UCSD-AML1 (cell line): ENCODE results near the gene WBP1.
"Not testable (repeated sequence)": the region's sequence is repeated elsewhere in the genome, so short reads cannot be mapped to it uniquely, and the experiment has no call there.

Experiments used
- DNase-seq: peaks from one replicate; lab custom pipeline; 2025; ENCODE audit not compliant: unreplicated experiment; lab: John Stamatoyannopoulos, UW

Gene WBP1

DNA sequence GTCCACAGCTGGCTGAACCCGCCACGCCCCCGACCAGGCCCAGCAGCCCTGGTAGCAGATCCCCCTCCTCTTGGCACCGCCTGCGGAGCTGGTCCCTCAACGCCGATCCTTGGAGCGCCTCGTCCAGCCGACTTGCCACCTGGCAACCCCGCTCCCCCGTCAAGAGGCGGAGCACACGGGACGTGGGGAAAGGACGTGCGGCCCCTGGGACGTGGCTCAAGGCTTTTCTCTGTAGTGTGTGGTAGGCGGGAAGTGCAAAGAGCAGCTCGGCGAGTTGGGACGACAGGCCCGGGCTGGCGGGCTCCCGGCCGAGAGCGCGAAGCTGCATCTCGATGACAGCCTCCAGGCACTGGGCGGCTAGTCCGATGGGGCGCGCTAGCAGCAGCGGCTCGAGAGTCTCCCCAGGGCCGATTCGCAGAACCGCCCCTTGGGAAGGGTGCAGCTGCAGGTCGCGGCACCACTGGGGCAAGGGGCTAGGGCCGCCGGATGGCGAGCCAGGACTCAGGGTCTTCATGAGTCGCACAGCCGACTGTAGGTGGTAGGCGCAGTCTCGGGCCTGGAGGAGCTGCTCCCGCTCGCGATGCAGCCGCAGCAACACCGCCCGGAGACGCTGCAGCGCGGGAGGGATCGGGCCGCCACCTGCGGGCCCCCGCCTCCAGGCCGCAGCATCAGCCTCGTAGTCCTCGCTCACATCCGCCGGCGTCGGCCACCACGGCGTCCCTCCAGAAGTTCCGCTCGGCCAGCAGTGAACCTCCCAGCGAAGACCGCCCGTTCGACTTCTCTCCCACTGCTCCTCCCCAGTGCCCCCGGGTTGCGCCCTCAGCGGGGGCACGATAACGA, 23.9 kb downstream of the WBP1 start:
- DNase-seq: peak; percentile 86

DNA sequence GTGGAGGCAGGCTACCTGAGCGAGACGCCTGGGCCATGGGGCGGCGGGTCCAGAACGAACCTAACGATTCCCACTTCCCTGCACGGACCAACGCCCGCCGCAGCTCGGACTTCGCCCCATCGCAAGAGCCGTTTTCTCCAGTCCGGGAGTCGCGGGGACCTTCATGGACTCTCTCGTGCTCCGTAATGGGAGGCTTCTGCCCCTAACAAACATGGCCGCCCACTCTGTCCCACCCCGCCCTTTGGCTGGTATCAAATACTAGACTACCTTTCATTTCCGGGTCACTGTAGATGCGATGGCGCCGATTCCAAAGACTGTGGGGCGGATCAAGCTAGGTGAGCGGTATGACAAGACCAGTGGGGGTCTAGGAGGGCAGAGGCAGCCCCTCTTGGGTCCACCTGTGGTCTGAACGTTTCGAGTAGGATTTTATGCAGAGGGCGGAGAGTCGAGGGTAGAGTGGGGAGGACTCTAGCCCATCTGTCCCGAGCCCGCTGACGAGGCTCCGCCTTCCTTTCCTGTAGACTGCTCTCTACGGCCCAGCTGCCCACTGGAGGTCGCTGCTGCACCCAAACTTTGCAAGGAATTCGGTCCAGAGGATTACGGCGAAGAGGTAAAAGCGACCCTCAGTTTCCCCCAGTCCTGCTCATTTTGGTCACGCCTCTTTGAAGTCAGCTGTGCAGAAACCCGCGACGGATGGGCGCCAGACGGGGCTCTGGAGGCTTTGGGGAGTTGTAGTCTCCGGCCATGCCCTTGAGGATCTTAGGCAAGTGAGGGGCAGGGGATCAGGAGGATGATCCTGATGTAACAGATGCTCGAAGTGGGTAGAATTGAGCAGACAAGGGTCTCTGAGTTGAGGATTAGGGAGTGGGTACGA, 24.8 kb downstream of the WBP1 start, which contains the start of the genes CCDC142 and TTC31:
Gene CCDC142, minus strand, starts transcription at position 198 of the 874 bp plus-strand sequence. Its CDS starts 161 bp downstream, at position 37.
Gene TTC31, plus strand, starts transcription at position 281 of the 874 bp plus-strand sequence. Its CDS starts 15 bp downstream, at position 296.
- DNase-seq: peak; percentile 95

DNA sequence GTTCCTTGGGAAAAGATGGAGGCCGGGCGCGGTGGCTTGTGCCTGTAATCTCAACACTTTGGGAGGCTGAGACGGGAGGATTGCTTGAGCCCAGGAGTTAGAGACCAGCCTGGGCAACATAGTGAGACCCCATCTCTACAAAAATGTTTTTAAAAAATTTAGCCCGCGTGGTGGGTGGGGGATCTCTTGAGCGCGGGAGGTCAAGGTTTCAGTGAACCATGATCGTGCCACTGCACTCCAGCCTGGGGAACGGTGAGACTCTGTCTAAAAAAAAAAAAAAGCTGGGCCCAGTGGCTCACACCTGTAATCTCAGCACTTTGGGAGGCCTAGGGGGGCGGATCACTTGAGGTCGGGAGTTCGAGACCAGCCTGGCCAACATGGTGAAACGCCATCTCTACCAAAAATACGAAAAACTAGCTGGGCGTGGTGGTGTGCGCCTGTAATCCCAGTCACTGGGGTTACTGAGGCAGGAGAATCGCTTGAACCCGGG, 25.5 kb downstream of the WBP1 start:
- DNase-seq: not testable (repeated sequence)

DNA sequence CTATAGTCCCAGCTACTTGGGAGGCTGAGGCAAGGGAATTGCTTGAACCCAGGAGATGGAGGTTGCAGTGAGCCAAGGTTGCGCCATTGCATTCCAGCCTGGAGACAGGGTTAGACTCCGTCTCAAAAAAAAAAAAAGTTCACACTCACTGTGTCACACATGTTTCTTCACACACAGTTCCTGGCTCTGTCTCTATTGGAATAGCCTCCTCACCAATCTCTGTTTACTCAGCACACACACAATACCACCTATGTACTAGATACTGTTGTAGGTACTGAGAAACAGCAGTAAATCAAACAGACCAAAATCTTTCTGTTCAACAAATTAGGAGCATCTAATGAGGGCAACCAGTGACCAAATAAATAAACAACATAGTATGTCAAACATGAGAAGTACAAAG, 27.9 kb downstream of the WBP1 start:
- no peak for DNase-seq

DNA sequence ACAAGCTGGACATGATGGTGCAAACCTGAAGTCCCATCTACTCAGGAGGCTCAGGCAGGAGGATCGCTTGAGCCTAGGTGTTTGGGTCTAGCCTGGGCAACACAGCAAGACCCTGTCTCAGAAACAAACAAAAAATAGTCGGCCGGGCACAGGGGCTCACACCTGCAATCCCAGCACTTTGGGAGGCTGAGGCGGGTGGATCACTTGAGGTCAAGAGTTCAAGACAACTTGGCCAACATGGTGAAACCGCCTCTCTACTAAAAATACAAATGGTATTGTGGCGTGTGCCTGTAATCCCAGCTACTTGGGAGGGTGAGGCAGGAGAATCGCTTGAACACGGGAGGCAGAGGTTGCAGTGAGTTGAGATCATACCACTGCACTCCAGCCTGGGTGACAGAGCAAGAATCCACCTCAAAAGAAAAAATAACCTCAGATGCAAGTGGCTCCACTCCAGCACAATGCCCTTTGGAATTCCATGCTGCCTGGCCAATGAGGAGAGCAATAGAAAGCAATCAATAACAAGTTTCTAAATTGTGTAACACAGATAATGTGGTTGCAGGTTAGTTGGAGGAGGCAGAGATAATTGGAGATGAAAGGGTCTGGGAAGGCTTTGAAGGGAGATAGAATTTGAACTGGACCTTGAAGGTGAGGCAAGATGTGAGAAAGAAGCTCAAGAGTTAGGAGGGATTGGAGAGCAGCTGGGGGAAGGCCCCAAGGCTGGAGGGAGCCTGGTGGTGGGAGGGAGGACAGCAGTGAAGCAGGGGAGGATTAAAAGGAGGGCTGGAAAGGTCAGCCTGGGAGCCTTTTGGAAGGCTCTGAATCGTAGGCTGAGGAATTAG, 30.6 kb downstream of the WBP1 start:
- DNase-seq: no peak

DNA sequence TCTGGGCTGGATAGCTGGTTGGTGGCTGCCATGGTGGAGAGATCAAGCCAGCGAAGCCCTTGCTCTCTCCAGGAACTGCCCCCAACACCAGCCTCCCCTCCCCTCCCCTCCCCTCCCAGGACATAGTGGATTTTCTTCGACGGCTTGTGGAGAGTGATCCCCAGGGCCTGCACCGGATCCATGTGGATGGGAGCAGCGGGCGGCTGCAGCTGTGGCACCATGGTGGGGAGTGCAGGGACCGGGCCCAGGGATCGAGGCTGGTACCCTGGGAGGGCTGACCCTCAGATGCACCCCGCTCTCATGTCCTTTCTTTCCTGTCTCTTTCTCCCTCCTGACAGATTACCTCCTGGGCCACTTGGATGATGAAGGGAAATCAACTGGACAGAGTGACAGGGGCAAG, 31.7 kb downstream of the WBP1 start:
- no peak for DNase-seq

DNA sequence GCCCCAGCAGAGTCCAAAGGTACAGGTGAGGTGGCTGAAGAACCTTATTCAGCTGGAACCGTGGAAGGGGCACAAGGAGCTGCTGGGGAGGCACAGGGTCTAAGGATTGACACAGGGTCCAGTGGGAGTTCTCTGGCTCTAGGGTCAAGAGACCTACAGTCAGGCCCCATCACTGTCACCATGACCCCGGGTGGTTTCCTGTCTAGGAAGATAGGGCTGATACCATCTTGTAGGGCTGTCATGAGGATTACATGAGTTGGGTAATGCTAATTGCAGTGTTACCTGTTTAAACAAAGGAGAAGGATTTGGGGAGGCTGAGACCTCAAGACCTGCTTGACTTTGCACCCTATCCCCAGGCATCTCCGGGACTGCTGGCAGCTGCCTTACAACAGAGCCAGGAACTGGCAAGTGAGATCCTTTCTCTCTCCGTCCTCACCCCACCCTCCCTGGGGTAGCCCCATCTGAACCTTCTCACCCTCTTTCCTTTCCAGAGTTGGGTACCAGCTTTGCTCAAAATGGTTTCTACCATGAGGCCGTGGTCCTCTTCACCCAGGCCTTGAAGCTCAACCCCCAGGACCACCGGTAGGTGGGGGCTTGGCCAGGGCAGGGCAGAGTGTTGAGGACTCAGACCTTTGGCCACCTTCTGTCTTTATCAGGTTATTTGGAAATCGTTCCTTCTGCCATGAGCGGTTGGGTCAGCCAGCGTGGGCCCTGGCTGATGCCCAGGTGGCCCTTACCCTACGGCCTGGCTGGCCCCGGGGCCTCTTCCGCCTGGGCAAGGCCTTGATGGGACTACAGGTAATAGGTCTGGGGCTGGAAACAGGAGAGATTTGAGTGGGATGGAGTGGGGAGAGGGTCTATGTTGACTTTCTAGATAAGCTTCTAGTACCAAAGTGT, 33.7 kb downstream of the WBP1 start:
- no peak for DNase-seq

DNA sequence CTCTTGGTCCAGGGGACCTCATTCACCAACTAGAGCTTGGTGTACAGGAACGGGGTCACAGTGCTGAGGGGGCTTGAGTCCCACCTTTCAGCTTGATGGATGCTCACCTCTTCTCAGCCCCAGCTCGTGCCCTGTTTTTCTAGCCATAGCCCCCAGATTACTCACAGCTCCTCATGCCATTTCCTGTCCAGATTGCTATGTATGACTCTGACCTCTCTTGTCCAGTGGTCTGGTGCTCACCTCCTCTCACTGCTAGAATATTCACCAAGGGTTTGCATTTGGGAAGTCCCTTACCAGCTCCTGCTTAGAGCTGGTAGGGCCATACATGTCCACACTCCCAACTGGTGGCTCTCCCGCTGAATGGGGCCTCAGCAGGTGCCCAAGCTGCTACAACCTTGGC, 35.3 kb downstream of the WBP1 start:
- no peak for DNase-seq

DNA sequence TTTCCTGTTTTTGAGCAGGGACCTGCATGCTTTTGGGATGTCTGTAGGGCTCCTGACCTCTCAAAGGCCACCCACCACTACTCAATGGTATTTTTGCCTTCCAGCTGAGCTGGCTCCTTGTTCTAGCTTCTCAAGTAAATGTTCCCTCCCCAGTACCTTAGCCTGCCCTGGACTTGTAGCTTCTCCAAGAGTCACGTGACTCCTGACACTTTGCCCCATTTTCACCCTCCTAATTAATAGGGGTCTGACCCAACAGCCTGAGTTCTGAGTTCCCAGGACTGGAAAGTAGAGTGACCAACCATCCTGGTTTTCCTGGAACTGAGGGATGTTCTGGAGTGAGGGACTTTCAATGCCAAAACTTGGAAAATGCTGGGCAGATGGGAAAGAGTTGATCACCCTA, 37.2 kb downstream of the WBP1 start:
- DNase-seq: no peak

DNA sequence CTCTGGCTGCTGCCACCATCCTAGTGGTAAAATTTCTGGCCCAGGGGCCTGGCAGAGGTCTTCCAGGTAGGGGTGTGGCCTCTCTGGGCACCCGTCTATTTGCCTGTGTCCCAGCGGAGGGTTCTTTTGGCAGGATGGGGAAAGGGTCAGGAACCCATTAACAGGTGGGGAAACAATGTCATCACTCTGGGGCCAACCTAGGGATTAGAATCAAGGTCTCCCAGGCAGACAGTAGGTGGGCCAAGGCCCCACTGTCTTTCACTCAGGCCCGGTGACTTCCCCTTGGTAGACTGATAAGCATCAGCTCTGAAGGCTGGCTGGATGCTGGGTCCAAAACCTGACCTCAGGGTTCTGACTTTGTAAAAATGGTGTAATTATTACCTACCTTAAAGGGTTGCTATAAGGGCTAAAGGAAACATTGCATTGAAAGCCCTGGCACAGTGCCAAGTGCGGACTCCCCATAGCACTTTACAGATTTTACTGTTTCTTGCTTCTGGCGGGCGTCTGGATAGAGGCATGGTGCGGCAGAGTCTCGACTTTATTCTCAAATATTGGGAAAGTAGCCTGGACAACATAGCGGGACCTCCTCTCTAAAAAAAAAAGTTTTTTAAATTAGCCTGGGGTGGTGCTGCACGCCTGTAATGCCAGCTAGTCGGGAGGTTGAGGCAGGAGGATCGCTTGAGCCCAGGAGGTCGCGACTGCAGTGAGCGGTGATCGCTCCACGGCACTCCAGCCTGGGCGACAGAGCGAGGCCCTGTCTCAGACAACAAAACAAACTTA, 38.9 kb downstream of the WBP1 start:
- DNase-seq: no peak

DNA sequence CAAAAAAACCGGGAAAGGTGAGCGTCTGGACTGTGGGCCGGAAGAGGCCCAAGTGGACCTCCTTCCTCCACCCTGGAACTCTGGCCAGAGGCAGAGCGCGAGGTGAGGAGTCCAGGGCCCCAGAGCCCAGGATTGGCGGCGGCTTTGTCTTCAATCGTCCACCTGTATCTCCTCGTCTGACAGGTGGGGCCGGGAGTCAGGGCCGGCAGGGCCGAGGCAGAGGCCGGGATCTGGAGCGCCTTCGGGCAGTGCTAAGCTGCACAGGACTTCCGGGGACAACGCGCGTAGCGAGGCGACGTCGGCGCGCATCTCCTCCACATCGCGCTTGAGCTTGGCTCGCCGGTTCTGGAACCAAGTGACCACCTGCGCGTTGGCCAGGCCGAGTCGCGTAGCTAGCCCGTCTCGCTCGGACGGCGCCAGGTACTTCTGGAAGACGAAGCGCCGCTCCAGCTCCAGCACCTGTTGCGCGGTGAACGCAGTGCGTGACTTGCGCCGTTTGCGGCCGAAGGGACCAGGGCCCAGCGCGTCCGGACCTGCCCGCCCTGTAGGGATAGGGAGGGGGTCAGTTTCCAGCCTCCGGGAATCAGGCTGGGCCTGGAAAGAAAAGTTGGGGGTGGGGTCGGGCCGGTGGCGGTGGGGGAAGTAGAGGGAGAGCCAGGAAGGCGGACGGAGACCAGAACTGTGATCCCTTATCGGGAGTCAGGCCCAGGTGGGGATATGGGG, 39.7 kb downstream of the WBP1 start:
- no peak for DNase-seq

DNA sequence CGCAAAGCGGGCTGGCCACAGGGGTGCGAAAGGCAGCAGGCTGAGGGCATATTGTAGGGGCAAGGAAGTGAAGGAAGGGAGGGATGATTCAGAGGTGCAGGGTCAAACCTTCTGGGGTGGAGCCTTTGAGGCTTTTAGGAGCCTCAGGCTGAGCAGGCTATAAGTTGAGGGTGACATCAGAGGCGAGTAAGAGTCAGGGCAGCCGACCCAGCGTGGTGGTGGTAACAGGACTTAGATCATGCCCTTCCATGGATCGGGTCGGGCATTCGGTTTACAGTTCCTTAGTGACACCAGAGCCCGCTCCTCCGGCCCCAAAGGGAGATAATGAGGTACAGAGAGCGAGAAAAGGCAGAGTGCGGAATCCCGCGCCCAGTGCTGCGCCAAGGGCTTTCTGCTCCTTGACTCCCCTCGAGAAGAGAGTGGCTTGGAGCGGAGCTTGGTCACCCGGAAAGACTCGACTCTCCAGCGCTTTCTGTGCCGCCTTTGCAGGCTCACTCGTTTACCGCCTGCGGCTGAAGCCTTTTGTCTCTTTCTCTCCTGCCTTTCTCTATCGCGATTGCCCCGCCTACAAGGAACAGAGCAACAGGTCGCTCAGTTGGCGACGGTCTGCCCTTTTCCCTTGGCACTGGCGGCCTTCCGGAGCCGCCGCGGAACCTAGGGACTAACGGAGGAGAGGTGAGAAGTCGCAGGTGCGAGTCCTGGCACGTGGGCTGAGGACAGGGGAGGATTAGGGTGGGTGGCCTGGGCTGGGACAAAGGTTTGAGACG, 40.4 kb downstream of the WBP1 start:
- no peak for DNase-seq

DNA sequence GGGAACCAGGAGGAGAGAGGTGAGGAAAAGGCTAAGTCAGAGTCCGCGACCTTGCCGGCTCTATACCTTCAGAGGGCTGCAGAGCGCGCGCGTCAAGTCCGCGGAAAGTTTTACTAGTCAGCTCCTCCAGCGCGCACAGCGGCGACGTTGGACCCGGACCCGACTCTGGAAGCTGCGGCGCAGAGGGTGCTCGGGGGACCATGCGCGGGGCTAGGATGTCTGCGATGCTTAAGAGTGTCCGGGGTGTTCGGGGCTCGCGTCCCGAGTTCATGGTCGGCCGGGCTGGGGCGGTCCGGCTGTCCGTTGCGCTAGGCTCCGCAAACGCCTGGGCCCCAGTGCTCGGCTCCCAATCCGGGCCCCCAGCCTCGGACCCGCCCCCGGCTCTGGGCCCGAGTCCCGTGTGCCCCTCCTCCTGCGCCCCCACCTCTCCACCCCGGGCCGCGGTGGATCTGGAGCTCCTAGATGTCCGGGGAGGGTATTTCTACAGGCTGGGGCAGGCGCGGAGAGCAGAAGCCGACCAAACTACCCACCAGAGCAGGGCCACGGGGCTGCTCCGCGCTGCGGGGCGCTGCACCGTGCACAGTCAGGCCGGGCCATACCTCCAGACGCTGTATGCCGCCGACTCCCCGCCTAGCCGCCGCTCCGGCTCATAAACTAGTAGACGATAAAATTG, 41.2 kb downstream of the WBP1 start, which contains the start of gene LBX2:
Gene LBX2, minus strand, starts transcription at position 337 of the 673 bp plus-strand sequence. Its CDS starts 66 bp downstream, at position 271.
- DNase-seq: no peak

DNA sequence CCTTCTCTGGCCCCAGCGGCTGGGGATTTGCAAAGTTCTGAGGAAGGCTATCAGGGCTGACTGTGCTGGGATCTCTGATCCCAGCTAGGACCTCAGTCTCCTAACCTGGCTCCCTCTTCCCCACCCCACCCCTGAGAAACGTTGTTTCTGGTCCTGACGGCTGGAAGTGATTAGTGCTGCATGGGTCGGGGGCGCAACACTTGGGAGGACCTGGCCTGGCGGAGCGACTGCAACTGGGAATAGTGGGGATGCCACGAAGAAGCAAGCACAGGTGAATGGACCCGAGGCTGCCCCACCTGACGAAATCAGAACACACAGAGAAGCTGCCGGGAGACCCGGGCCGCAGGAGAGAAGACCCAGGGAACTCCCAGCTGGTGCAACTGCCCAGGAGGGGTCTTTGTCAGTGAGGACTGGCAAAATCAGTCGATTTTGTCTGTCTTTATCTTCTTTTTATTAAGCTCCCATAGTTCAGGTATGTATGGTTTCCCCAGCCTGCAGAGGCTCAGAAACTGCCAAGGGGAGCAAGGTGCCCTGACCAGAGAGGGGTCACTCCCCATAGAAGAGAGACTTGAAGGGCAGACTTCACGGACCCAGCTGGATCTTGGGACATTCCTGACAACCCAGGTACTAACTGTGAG, 41.8 kb downstream of the WBP1 start:
- DNase-seq: no peak

DNA sequence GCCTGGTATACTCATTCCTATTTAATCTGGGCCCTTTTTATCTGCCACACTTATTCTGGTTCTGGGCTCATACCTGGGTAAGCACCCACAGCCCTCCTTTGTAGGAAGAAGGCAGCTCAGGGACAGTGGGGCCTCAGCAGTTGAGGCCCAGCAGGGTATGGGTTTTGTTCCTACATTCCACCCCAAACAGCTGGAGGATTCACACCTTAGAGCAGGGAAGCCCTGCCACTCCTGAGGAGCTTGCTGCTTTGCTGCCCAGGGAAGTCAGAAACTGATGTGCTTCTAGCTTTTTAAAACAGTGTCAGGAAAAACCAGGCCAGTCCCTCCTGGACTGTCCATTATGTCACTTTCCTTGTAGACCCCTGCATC, 42.3 kb downstream of the WBP1 start:
- no peak for DNase-seq

DNA sequence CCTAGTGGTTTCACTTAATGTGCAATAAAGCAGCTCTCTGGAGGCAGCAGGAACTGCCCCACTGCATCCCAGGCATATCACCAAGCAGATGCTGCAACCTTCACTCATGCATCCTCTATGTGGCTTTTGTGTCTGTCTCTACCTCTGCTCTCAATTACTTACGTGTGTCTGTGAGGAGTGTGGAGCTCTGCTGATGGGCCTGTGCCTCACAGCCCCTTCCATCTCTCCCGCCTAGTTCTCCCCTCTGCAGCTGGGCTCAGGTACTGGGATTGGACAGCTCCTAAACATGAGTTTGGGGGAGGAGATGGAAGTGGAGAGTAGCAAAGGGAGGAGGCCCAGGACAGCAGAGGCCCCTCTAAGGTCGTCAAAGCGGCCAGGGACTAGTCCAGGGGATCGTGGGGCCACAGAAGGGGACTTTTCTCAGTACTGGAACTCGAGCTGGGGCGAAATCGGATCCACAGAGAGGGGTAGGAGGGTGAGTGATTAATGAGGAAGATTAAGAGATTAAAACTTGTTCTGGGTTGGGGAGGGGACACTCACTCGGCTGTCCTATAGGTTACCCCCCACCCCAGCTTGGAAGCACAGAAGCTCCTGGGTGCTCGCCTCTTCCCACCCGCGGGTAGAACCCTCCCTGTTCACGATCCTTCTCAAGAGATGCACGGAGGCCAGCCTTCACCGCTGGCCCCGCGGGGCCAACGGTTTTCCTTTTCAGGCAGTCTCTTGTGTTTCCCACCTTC, 43.3 kb downstream of the WBP1 start:
- no peak for DNase-seq
